ENCODE data around the gene TRPM7. TPM values are rescaled to one million over a fixed set of nuclear protein-coding genes. Genes with fewer than 3 reads are reported as not detected.

TRPM7 gene
- total RNA-seq, 4 donors from 2014 or later: 46.2 to 755 (median 83.5) TPM

- intact Hi-C loops (cut with DNase I; ENCODE audit: low total_unique reads): no loop called here
- no peak for DNase-seq
- Histone ChIP-seq H3K4me3 (no peak overlapping the region), H3K36me3 (no peaks in the 10 kb centered on the region), H3K4me1 (no peaks in the 10 kb centered on the region), H3K27me3 (no peaks in the 10 kb centered on the region), H3K9me3 (no peaks in the 10 kb centered on the region), H3K27ac (no peak overlapping the region)
- TF ChIP-seq POLR2A (IDR thresholded peaks at IDR 0.05) (no peak), CTCF (IDR thresholded peaks at IDR 0.05) (no peak)
These were observed 31.0 kb downstream of the TRPM7 start for GRCh38 chr15:50655555-50655954.

GRCh38 chr15:50653156-50653743 is 33.3 kb downstream of the TRPM7 start:
- no peak for TF ChIP-seq CTCF (IDR thresholded peaks at IDR 0.05)
- TF ChIP-seq POLR2A (IDR thresholded peaks at IDR 0.05): no peak
- intact Hi-C loops (cut with DNase I; ENCODE audit: low total_unique reads): no loop called here
- DNase-seq: no peak
- Histone ChIP-seq H3K4me3 (no peak overlapping the region), H3K4me1 (no peaks in the 10 kb centered on the region), H3K36me3 (no peaks in the 10 kb centered on the region), H3K9me3 (no peaks in the 10 kb centered on the region), H3K27me3 (no peaks in the 10 kb centered on the region), H3K27ac (no peak overlapping the region)

- intact Hi-C loops (cut with DNase I; ENCODE audit: low total_unique reads): no loop called here
- Histone ChIP-seq H3K27ac (no peak overlapping the region), H3K9me3 (no peaks in the 10 kb centered on the region), H3K4me3 (no peak overlapping the region), H3K27me3 (no peaks in the 10 kb centered on the region), H3K36me3 (no peaks in the 10 kb centered on the region), H3K4me1 (no peaks in the 10 kb centered on the region)
- no peak for TF ChIP-seq CTCF (IDR thresholded peaks at IDR 0.05)
- no peak for DNase-seq
These were observed 33.9 kb downstream of the TRPM7 start for GRCh38 chr15:50652671-50653070.

- H3K9me3 ChIP-seq: no peaks in the 10 kb centered on the region
- no peak for TF ChIP-seq CTCF (IDR thresholded peaks at IDR 0.05)
- TF ChIP-seq POLR2A (IDR thresholded peaks at IDR 0.05): no peak
- intact Hi-C loops (cut with DNase I; ENCODE audit: low total_unique reads): no loop called here
- no peak for DNase-seq
- H3K4me1 ChIP-seq: no peaks in the 10 kb centered on the region
- no peak overlapping the region for H3K4me3 ChIP-seq
- no peaks in the 10 kb centered on the region for H3K36me3 ChIP-seq
- no peaks in the 10 kb centered on the region for H3K27me3 ChIP-seq
- no peak overlapping the region for H3K27ac ChIP-seq
These were observed 45.3 kb downstream of the TRPM7 start for GRCh38 chr15:50641318-50641717.

- no peak overlapping the region for H3K27ac ChIP-seq
- H3K9me3 ChIP-seq: no peaks in the 10 kb centered on the region
- TF ChIP-seq CTCF (IDR thresholded peaks at IDR 0.05) (no peak), POLR2A (IDR thresholded peaks at IDR 0.05) (no peak)
- no peaks in the 10 kb centered on the region for H3K36me3 ChIP-seq
- no peaks in the 10 kb centered on the region for H3K27me3 ChIP-seq
- no peak overlapping the region for H3K4me3 ChIP-seq
- H3K4me1 ChIP-seq: no peaks in the 10 kb centered on the region
- intact Hi-C loops (cut with DNase I; ENCODE audit: low total_unique reads): no loop called here
- DNase-seq: no peak
These were observed 50.5 kb downstream of the TRPM7 start for GRCh38 chr15:50636146-50636545.
